Measurements from ENCODE around the gene ETV5. TPM values are rescaled to one million over a fixed set of nuclear protein-coding genes. Genes with fewer than 3 reads are reported as not detected.

Gene ETV5
- polyA plus RNA-seq, 1 donor from 2014 or later = 0.30 TPM

- Histone ChIP-seq H3K79me2 (replicated peaks; ENCODE audit: insufficient read depth, low read length) (no peaks in the 10 kb centered on the region), H3K9me2 (ENCODE audit: insufficient read depth, low read length) (no peaks in the 10 kb centered on the region), H3F3A (ENCODE audit: insufficient read depth, low read length, poor library complexity, severe bottlenecking) (no peaks in the 10 kb centered on the region), H3K9me3 (ENCODE audit: low read length) (no peaks in the 10 kb centered on the region), H2AFZ (ENCODE audit: low read depth, low read length) (no peak overlapping the region), H3K4me2 (ENCODE audit: low read length) (no peak overlapping the region), H3K9ac (ENCODE audit: low read length) (no peak overlapping the region), H3K36me3 (ENCODE audit: insufficient read depth, low read length) (no peaks in the 10 kb centered on the region), H3K4me3 (ENCODE audit: low read length) (no peak overlapping the region), H3K27me3 (ENCODE audit: insufficient read depth, low read depth, low read length) (no peaks in the 10 kb centered on the region), H3K27ac (ENCODE audit: low read length) (no peak overlapping the region), H4K20me1 (ENCODE audit: insufficient read depth) (no peaks in the 10 kb centered on the region)
- no peak for TF ChIP-seq TAF1 (IDR thresholded peaks at IDR 0.05; ENCODE audit: low read depth)
- no peak for TF ChIP-seq POLR2AphosphoS5 (IDR thresholded peaks at IDR 0.05)
- no peak for TF ChIP-seq REST (IDR thresholded peaks at IDR 0.05; ENCODE audit: borderline replicate concordance)
- TF ChIP-seq RAD21 (conservative IDR thresholded peaks at IDR 0.05) = no peak
- no peak for TF ChIP-seq EZH2 (IDR thresholded peaks at IDR 0.05; ENCODE audit: borderline replicate concordance, insufficient read depth, low read length, poor library complexity, severe bottlenecking)
- TF ChIP-seq EP300 (conservative IDR thresholded peaks at IDR 0.05; ENCODE audit: poor library complexity, severe bottlenecking) = no peak
- TF ChIP-seq SMC3 (conservative IDR thresholded peaks at IDR 0.05; ENCODE audit: poor library complexity) = no peak
- no peak for TF ChIP-seq MXI1 (conservative IDR thresholded peaks at IDR 0.05; ENCODE audit: poor library complexity, severe bottlenecking)
- TF ChIP-seq CTCF (IDR thresholded peaks at IDR 0.05; ENCODE audit: poor library complexity, severe bottlenecking) = no peak
These were observed 63.9 kb downstream of the ETV5 start for GRCh38 chr3:186044968-186045367.

GRCh38 chr3:186044427-186044826 is 64.5 kb downstream of the ETV5 start:
- TF ChIP-seq TAF1 (IDR thresholded peaks at IDR 0.05; ENCODE audit: low read depth) (no peak), SMC3 (conservative IDR thresholded peaks at IDR 0.05; ENCODE audit: poor library complexity) (no peak), REST (IDR thresholded peaks at IDR 0.05; ENCODE audit: borderline replicate concordance) (no peak), EP300 (conservative IDR thresholded peaks at IDR 0.05; ENCODE audit: poor library complexity, severe bottlenecking) (no peak), CTCF (IDR thresholded peaks at IDR 0.05; ENCODE audit: poor library complexity, severe bottlenecking) (no peak)
- Histone ChIP-seq H3K9me2 (ENCODE audit: insufficient read depth, low read length) (no peaks in the 10 kb centered on the region), H3F3A (ENCODE audit: insufficient read depth, low read length, poor library complexity, severe bottlenecking) (no peaks in the 10 kb centered on the region), H3K9ac (ENCODE audit: low read length) (no peak overlapping the region), H3K36me3 (ENCODE audit: insufficient read depth, low read length) (no peaks in the 10 kb centered on the region), H2AFZ (ENCODE audit: low read depth, low read length) (no peak overlapping the region), H3K4me3 (ENCODE audit: low read length) (no peak overlapping the region), H3K27me3 (ENCODE audit: insufficient read depth, low read depth, low read length) (no peaks in the 10 kb centered on the region), H4K20me1 (ENCODE audit: insufficient read depth) (no peaks in the 10 kb centered on the region), H3K79me2 (replicated peaks; ENCODE audit: insufficient read depth, low read length) (no peaks in the 10 kb centered on the region), H3K4me2 (ENCODE audit: low read length) (no peak overlapping the region), H3K27ac (ENCODE audit: low read length) (no peak overlapping the region), H3K9me3 (ENCODE audit: low read length) (no peaks in the 10 kb centered on the region)
